ENCODE data around the gene CITED4. TPM values are rescaled to one million over a fixed set of nuclear protein-coding genes. Genes with fewer than 3 reads are reported as not detected.
"Not testable (repeated sequence)": the region's sequence is repeated elsewhere in the genome, so short reads cannot be mapped to it uniquely, and the experiment has no call there.

The CITED4 gene
- total and polyA plus RNA-seq, 3 donors from 2014 or later = 20.1 to 124 (median 79.0) TPM

DNA sequence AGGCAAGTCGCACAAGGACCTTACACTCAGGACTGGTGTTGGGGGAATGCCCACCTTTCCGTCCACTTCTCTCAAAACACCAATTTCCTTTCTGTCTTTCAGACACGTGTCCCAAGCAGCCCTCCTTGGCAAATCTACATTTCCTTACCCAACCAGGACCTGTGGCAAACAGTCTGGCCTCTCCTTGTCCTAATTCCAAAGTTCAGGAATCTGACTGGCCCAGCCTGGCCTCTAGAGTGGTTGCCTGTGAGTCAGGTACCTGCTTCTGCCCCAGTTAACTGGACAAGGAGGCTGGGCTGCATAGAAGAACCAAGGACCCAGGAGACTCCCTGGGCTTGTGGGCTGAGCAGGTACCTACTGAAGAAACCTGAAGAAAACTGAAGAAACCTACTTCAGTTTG is 34.3 kb upstream of the CITED4 start:
- Histone ChIP-seq H3K36me3 (ENCODE audit: low read depth, missing control alignments) (no peaks in the 10 kb centered on the region), H3K27ac (no peak overlapping the region), H3K4me1 (no peaks in the 10 kb centered on the region), H3K9me3 (no peaks in the 10 kb centered on the region), H3K27me3 (no peaks in the 10 kb centered on the region), H3K4me3 (no peak overlapping the region)
- intact Hi-C loops (cut with DNase I; ENCODE audit: low total_unique reads) = no loop called here
- TF ChIP-seq, protein P1, sequence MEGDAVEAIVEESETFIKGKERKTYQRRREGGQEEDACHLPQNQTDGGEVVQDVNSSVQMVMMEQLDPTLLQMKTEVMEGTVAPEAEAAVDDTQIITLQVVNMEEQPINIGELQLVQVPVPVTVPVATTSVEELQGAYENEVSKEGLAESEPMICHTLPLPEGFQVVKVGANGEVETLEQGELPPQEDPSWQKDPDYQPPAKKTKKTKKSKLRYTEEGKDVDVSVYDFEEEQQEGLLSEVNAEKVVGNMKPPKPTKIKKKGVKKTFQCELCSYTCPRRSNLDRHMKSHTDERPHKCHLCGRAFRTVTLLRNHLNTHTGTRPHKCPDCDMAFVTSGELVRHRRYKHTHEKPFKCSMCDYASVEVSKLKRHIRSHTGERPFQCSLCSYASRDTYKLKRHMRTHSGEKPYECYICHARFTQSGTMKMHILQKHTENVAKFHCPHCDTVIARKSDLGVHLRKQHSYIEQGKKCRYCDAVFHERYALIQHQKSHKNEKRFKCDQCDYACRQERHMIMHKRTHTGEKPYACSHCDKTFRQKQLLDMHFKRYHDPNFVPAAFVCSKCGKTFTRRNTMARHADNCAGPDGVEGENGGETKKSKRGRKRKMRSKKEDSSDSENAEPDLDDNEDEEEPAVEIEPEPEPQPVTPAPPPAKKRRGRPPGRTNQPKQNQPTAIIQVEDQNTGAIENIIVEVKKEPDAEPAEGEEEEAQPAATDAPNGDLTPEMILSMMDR (IDR thresholded peaks at IDR 0.05) = no peak
- no peak for TF ChIP-seq POLR2A (IDR thresholded peaks at IDR 0.05)
- WGBS, 2 donors = 88 to 92% methylated on average over 3 of the region's 3 CpGs
- DNase-seq = no peak

DNA sequence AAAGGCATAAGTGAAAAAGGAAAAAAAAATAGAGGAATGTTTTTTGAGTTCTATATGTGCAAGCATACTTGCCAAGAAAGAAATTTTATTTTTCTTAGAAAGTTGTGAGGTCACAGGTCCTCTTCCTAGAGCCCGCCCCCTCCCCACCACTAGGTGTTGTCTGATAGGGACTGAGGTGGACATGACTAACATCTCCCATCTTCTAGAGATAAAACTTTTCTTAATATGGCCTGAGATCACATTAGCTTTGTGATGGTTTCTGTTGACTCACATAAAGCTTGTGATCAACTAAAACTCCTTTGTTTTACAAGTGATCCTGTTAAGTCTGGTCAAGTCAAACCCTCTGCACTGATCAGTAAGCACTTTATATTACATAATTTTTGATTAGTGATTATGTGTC is 33.4 kb upstream of the CITED4 start:
- Histone ChIP-seq H3K4me3 (no peak overlapping the region), H3K4me1 (no peaks in the 10 kb centered on the region), H3K36me3 (ENCODE audit: low read depth, missing control alignments) (no peaks in the 10 kb centered on the region), H3K27ac (no peak overlapping the region), H3K9me3 (no peaks in the 10 kb centered on the region), H3K27me3 (no peaks in the 10 kb centered on the region)
- WGBS, 2 donors = 92 to 100% methylated on average over 1 of the region's 1 CpG
- TF ChIP-seq, protein P1 (IDR thresholded peaks at IDR 0.05) = no peak
- no peak for TF ChIP-seq POLR2A (IDR thresholded peaks at IDR 0.05)
- intact Hi-C loops (cut with DNase I; ENCODE audit: low total_unique reads) = no loop called here
- DNase-seq = no peak

DNA sequence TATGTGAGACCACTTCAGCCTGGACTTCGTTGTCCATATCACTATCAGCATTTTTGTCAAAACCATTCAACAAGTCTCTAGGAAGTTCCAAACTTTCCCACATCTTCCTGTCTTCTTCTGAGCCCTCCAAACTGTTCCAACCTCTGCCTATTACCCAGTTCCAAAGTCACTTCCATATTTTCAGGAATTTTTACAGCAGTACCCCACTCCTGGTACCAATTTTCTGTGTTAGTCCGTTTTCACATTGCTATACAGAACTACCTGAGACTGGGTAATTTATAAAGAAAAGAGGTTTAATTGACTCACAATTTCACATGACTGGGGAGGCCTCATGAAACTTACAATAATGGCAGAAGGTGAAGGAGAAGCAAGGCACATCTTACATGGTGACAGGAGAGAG is 32.7 kb upstream of the CITED4 start:
- H3K4me1 ChIP-seq; H3K36me3 ChIP-seq (ENCODE audit: low read depth, missing control alignments); DNase-seq; H3K4me3 ChIP-seq; H3K9me3 ChIP-seq; H3K27ac ChIP-seq; H3K27me3 ChIP-seq; intact Hi-C loops (cut with DNase I; ENCODE audit: low total_unique reads): not testable (repeated sequence)
- 87 to 89% methylated on average over 2 of the region's 2 CpGs for WGBS, 2 donors

DNA sequence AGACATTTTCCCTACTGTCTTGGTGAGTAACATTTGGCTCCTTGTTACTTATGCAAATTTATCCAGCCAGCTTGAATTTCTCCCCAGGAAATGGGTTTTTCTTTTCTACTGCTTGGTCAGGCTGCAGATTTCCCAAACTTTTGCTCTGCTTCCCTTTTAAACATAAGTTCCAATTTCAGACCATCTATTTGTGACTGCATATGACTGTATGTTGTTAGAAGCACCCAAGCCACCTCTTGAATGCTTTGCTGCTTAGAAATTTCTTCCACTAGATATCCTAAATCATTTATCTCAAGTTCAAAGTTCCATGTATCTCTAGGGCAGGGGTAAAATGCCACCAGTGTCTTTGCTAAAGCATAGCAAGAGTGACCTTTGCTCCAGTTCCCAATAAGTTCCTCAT is 32.3 kb upstream of the CITED4 start:
- H3K27ac ChIP-seq = no peak overlapping the region
- TF ChIP-seq, protein P1 (IDR thresholded peaks at IDR 0.05) = no peak
- TF ChIP-seq POLR2A (IDR thresholded peaks at IDR 0.05) = no peak
- H3K4me3 ChIP-seq = no peak overlapping the region
- no peaks in the 10 kb centered on the region for H3K4me1 ChIP-seq
- no peaks in the 10 kb centered on the region for H3K36me3 ChIP-seq (ENCODE audit: low read depth, missing control alignments)
- intact Hi-C loops (cut with DNase I; ENCODE audit: low total_unique reads) = no loop called here
- no peaks in the 10 kb centered on the region for H3K27me3 ChIP-seq
- H3K9me3 ChIP-seq = no peaks in the 10 kb centered on the region
- no peak for DNase-seq

DNA sequence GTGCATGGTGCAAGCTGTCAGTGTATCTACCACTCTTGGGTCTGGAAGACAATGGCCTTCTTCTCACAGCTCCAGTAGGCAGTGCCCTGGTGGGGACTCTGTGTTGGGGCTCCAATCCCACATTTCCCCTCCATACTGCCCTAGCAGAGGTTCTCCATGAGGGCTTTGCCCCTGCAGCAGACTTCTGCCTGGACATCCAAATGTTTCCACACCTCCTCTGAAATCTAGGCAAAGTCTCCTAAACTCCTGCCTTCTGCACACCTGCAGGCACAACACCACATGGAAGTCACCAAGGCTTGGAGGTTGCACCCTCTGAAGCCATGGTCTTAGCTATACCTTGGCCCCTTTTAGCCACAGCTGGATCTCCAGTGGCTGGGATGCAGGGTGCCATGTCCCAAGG is 31.8 kb upstream of the CITED4 start:
- H3K36me3 ChIP-seq (ENCODE audit: low read depth, missing control alignments) = no peaks in the 10 kb centered on the region
- TF ChIP-seq, protein P1 (IDR thresholded peaks at IDR 0.05) = no peak
- TF ChIP-seq POLR2A (IDR thresholded peaks at IDR 0.05) = no peak
- H3K27me3 ChIP-seq = no peaks in the 10 kb centered on the region
- no peaks in the 10 kb centered on the region for H3K9me3 ChIP-seq
- no peaks in the 10 kb centered on the region for H3K4me1 ChIP-seq
- no peak overlapping the region for H3K27ac ChIP-seq
- no peak for DNase-seq
- H3K4me3 ChIP-seq = no peak overlapping the region
- intact Hi-C loops (cut with DNase I; ENCODE audit: low total_unique reads) = no loop called here

Data from testis (tissue), 3 donors.